Mesodermal cell (in vitro differentiated cells): ENCODE results near the gene FLVCR2.

Experiments used
- H3K27ac ChIP-seq: 2 replicates; pipeline ENCODE4 v1.7.0; 2013; ENCODE audit warnings: mild to moderate bottlenecking, low read depth, low read length, moderate library complexity; ENCODE audit not compliant: severe bottlenecking
- H3K36me3 ChIP-seq: 2 replicates; pipeline ENCODE4 v1.7.1; 2013; ENCODE audit warnings: mild to moderate bottlenecking, low read length, moderate library complexity; ENCODE audit not compliant: control insufficient read depth, insufficient read depth
- H3K4me1 ChIP-seq: one replicate; pipeline ENCODE4 v1.7.1; 2013; ENCODE audit warnings: mild to moderate bottlenecking, low read length; ENCODE audit not compliant: insufficient read depth, control insufficient read depth, poor library complexity, severe bottlenecking
- H3K4me3 ChIP-seq: 2 replicates; pipeline ENCODE4 v1.7.0; 2013; ENCODE audit warnings: low read length, control low read depth, mild to moderate bottlenecking; ENCODE audit not compliant: insufficient read depth, poor library complexity, severe bottlenecking; ENCODE audit errors: extremely low read depth
- H3K9me3 ChIP-seq: 2 replicates; pipeline ENCODE4 v1.7.1; 2013; ENCODE audit warnings: mild to moderate bottlenecking, low read length, moderate library complexity; ENCODE audit not compliant: control insufficient read depth
- WGBS, 2 experiments: methylation state at CpG; one replicate each; pipeline ENCODE4 v1.1.5; 2013; ENCODE audit warnings: missing lambda C conversion rate in 2 of 2; ENCODE audit not compliant: insufficient coverage in 2 of 2; 5-methylcytosine and 5-hydroxymethylcytosine counted together

Gene FLVCR2

DNA sequence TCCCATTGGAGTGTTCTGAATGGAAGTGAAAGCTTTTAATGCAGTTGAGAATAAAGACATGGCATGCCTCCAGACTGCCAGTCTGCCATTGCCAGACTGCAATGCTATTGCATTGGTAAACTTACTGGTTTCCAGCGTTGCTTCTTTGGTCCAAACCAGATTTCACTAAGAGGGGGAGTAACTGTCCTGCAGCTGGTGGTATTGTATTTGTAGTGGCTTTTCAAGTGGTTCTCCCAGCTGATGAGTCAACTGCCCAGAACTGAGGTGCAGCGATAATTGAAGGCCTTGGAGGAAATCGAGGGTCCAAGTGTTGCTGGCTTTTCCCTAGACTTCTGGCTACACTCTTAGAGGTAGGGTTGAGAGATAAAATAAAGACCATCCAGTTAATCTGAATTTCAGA, 50.4 kb downstream of the FLVCR2 start:
- WGBS, 2 experiments = 100% methylated on average over 1 of the region's 3 CpGs
- no peaks in the 10 kb centered on the region for H3K36me3 ChIP-seq

GRCh38 chr14:75630695-75631452, 52.5 kb downstream of the FLVCR2 start:
- WGBS, 2 experiments = 59 to 75% methylated on average over 4 to 6 of the region's 6 CpGs
- no peak overlapping the region for H3K27ac ChIP-seq

More for the DNA sequence above, 50.4 kb downstream of the FLVCR2 start:
- H3K27ac ChIP-seq = no peak overlapping the region
- H3K4me3 ChIP-seq = no peak overlapping the region
- no peaks in the 10 kb centered on the region for H3K4me1 ChIP-seq
- H3K9me3 ChIP-seq = no peaks in the 10 kb centered on the region

GRCh38 chr14:75631453-75631831, 53.0 kb downstream of the FLVCR2 start:
- no peaks in the 10 kb centered on the region for H3K9me3 ChIP-seq
- H3K4me1 ChIP-seq = no peaks in the 10 kb centered on the region
- H3K36me3 ChIP-seq = no peaks in the 10 kb centered on the region
- no peak overlapping the region for H3K27ac ChIP-seq
- no peak overlapping the region for H3K4me3 ChIP-seq
- 64% methylated on average over 3 of the region's 5 CpGs; no CpG with 5 or more reads in 1 of the 2 experiments for WGBS, 2 experiments

More at GRCh38 chr14:75630695-75631452, 52.5 kb downstream of the FLVCR2 start:
- H3K4me1 ChIP-seq = no peaks in the 10 kb centered on the region
- H3K9me3 ChIP-seq = no peaks in the 10 kb centered on the region
- H3K4me3 ChIP-seq = no peak overlapping the region
- H3K36me3 ChIP-seq = no peaks in the 10 kb centered on the region

- Histone ChIP-seq H3K36me3 (no peaks in the 10 kb centered on the region), H3K9me3 (no peaks in the 10 kb centered on the region)
- 91 to 94% methylated on average over 4 to 5 of the region's 5 CpGs for WGBS, 2 experiments
Observed at GRCh38 chr14:75634848-75635247, 56.4 kb downstream of the FLVCR2 start.

GRCh38 chr14:75636100-75636692, 57.8 kb downstream of the FLVCR2 start:
- Histone ChIP-seq H3K36me3 (no peaks in the 10 kb centered on the region), H3K9me3 (no peaks in the 10 kb centered on the region), H3K4me1 (no peaks in the 10 kb centered on the region), H3K27ac (peak overlapping the region; percentile 18), H3K4me3 (no peak overlapping the region)
- 81 to 85% methylated on average over 9 to 11 of the region's 13 CpGs for WGBS, 2 experiments

More at GRCh38 chr14:75634848-75635247, 56.4 kb downstream of the FLVCR2 start:
- no peaks in the 10 kb centered on the region for H3K4me1 ChIP-seq
- H3K27ac ChIP-seq = no peak overlapping the region
- H3K4me3 ChIP-seq = no peak overlapping the region

DNA sequence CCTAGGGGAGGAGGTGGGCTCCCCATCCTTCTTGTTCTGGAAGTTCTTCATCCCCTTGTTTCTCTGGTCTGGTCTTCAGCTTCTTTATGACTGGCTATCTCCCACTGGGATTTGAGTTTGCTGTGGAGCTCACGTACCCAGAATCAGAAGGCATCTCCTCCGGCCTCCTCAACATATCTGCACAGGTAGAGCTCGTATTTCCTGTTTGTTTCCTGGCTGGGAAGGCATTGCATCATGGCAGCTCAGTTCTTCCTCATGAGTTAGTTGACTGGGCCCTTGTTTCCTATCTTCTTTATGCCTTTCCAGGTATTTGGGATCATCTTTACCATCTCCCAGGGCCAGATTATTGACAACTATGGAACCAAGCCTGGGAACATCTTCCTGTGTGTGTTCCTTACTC, 62.5 kb downstream of the FLVCR2 start:
- Histone ChIP-seq H3K27ac (no peak overlapping the region), H3K4me1 (peaks cover 7% of the 10 kb centered on the region), H3K9me3 (no peaks in the 10 kb centered on the region), H3K36me3 (no peaks in the 10 kb centered on the region), H3K4me3 (no peak overlapping the region)
- 91 to 94% methylated on average over 3 of the region's 3 CpGs for WGBS, 2 experiments

DNA sequence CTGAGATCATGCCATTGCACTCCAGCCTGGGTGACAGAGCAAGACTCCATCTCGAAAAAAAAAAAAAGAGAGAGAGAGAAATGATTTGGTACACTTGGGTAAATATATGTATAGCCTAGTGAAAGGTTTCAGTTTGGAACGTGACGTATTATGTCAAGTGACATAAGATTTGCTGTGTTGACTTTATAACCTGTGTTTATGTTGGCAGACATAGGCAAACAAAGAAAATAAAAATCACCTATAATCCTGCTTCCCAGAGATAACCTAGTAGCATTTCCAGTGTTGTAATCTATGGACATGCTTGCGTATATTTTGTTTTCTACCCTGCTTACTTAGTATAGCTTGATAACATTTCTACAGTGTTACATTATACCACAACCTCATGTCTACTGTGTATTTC, 65.6 kb downstream of the FLVCR2 start:
- peaks cover 34% of the 10 kb centered on the region for H3K4me1 ChIP-seq
- no peak overlapping the region for H3K27ac ChIP-seq
- no peak overlapping the region for H3K4me3 ChIP-seq
- H3K36me3 ChIP-seq = peaks cover 4% of the 10 kb centered on the region
- H3K9me3 ChIP-seq = no peaks in the 10 kb centered on the region
- WGBS, 2 experiments = 94 to 100% methylated on average over 1 to 2 of the region's 4 CpGs

DNA sequence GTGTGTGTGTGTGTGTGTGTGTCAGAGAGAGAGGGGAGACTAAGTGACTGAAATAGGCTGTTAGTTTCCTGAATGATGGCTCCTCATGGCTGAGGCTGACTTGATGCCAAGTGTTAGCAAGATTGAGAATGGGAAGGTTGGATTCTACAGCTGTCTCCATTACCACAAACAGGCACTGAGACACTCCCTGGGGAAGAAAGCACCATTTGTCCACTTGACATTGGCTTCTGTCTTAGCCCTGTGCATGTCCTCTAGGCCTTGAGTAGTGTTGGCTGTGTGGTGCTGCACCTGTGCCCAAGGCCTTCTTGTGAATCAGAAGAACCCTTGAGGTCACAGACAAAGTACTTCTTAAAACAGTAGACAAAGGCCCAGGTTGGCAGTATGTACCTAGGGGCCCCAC, 66.6 kb downstream of the FLVCR2 start:
- Histone ChIP-seq H3K27ac (no peak overlapping the region), H3K36me3 (peaks cover 15% of the 10 kb centered on the region), H3K4me1 (peaks cover 34% of the 10 kb centered on the region), H3K9me3 (no peaks in the 10 kb centered on the region), H3K4me3 (no peak overlapping the region)

- no peak overlapping the region for H3K27ac ChIP-seq
- no peak overlapping the region for H3K4me3 ChIP-seq
- 96% methylated on average over 5 to 6 of the region's 6 CpGs for WGBS, 2 experiments
- peaks cover 34% of the 10 kb centered on the region for H3K4me1 ChIP-seq
- peaks cover 32% of the 10 kb centered on the region for H3K36me3 ChIP-seq
- H3K9me3 ChIP-seq = no peaks in the 10 kb centered on the region
Observed at GRCh38 chr14:75646762-75647161, 68.3 kb downstream of the FLVCR2 start.

GRCh38 chr14:75647640-75648039, 69.2 kb downstream of the FLVCR2 start:
- H3K27ac ChIP-seq = no peak overlapping the region
- H3K36me3 ChIP-seq = peaks cover 40% of the 10 kb centered on the region
- H3K9me3 ChIP-seq = no peaks in the 10 kb centered on the region
- H3K4me1 ChIP-seq = peaks cover 34% of the 10 kb centered on the region
- 90 to 100% methylated on average over 1 to 2 of the region's 3 CpGs for WGBS, 2 experiments
- no peak overlapping the region for H3K4me3 ChIP-seq
